Small intestine (tissue), 7 donors: ENCODE results near the gene SIK2. TPM values are rescaled to one million over a fixed set of nuclear protein-coding genes. Genes with fewer than 3 reads are reported as not detected.

Source experiments
- DNase-seq, 2 donors: peaks; one replicate each; pipeline versions ENCODE4 v3.0.0 to v3.0.0-alpha.2; 2013
- FAIRE-seq: peaks from 2 replicates; lab custom pipeline; 2012; peaks lifted over from hg19 to GRCh38; lab: Jason Lieb, UNC
- H3K27ac ChIP-seq, 3 donors: one replicate each; pipeline ENCODE4 v1.5.1; 2013; ENCODE audit warnings: low read length in 2 of 3, mild to moderate bottlenecking in 2 of 3, control low read depth in 1 of 3, inconsistent platforms in 1 of 3, low read depth in 1 of 3, moderate library complexity in 1 of 3
- H3K27me3 ChIP-seq, 3 donors: one replicate each; pipeline ENCODE4 v1.6.1; 2013; ENCODE audit warnings: low read length in 3 of 3, inconsistent platforms in 1 of 3; ENCODE audit not compliant: control insufficient read depth in 3 of 3, insufficient read depth in 3 of 3
- H3K36me3 ChIP-seq, 3 donors: one replicate each; pipeline ENCODE4 v1.6.1; 2013; ENCODE audit warnings: low read length in 3 of 3, inconsistent platforms in 1 of 3, low read depth in 1 of 3, mild to moderate bottlenecking in 1 of 3, moderate library complexity in 1 of 3; ENCODE audit not compliant: control insufficient read depth in 3 of 3, insufficient read depth in 2 of 3
- H3K4me1 ChIP-seq, 3 donors: one replicate each; pipeline ENCODE4 v1.6.1; 2013; ENCODE audit warnings: low read length in 2 of 3, inconsistent platforms in 1 of 3, low read depth in 1 of 3, mild to moderate bottlenecking in 1 of 3, moderate library complexity in 1 of 3; ENCODE audit not compliant: control insufficient read depth in 3 of 3, insufficient read depth in 2 of 3
- H3K4me3 ChIP-seq, 3 donors: one replicate each; pipeline ENCODE4 v1.5.1; 2013; ENCODE audit warnings: low read length in 3 of 3, control low read depth in 1 of 3, inconsistent platforms in 1 of 3, low read depth in 1 of 3, mild to moderate bottlenecking in 1 of 3, moderate library complexity in 1 of 3
- H3K9me3 ChIP-seq, 2 donors: one replicate each; pipeline ENCODE4 v1.6.1; 2013; ENCODE audit warnings: low read depth in 1 of 2, low read length in 1 of 2; ENCODE audit not compliant: control insufficient read depth in 2 of 2, insufficient read depth in 1 of 2
- WGBS, 3 donors: extraction: QIAGEN DNeasy Blood & Tissue Kit; methylation state at CpG; one replicate each; pipeline ENCODE4 v1.1.7; 2013; 5-methylcytosine and 5-hydroxymethylcytosine counted together
- polyA plus RNA-seq, 4 donors: library from polyadenylated mRNA; stranded (reverse) in 3 of 4; unstranded in 1 of 4; fragments of 200-250 nt in 3 of 4; fragments of 120-200 nt in 1 of 4; gene quantifications; one replicate each; pipeline versions ENCODE4 v1.2.1 to v1.2.3, GENCODE V29; 2013
- donor health status: healthy with polysubstance abuse.
- donor health status: control.
- donor health status: control.
- donor health status: Bipolar disorder and iron deficiency.
- donor health status: healthy.

SIK2 gene
- polyA plus RNA-seq, 4 donors: 3.8 to 22.5 (median 5.6) TPM

DNA sequence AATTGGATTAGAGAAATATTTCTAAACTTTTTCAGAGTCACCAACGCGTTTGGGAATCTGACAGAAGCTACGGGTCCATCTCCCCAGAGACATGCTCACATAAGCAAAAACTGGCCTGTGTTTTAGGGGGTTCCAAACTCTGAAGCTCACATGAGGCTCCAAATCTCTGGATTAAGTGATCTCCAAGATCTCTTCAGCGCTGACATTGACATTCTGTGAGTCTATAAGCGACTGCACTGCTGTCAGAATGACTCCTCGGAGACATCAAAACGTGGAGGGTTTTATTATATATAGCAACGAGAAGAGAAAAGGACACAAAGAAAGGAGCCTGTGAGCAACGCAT is 642 bp upstream of the SIK2 start:
- peak overlapping the region in 2 of 3 donors; percentile 61 to 99 for H3K27ac ChIP-seq
- H3K4me3 ChIP-seq: peak overlapping the region; percentile 30 to 91 (median 69)
- H3K9me3 ChIP-seq: no peaks in the 10 kb centered on the region
- 16 to 23% (median 22%) methylated on average over 9 of the region's 9 CpGs for WGBS, 3 donors
- DNase-seq (no peak), FAIRE-seq (no peak)
- no peaks in the 10 kb centered on the region for H3K36me3 ChIP-seq
- H3K27me3 ChIP-seq: no peaks in the 10 kb centered on the region
- peaks cover 0 to 5% (median 0%) of the 10 kb centered on the region in 3 donors for H3K4me1 ChIP-seq

DNA sequence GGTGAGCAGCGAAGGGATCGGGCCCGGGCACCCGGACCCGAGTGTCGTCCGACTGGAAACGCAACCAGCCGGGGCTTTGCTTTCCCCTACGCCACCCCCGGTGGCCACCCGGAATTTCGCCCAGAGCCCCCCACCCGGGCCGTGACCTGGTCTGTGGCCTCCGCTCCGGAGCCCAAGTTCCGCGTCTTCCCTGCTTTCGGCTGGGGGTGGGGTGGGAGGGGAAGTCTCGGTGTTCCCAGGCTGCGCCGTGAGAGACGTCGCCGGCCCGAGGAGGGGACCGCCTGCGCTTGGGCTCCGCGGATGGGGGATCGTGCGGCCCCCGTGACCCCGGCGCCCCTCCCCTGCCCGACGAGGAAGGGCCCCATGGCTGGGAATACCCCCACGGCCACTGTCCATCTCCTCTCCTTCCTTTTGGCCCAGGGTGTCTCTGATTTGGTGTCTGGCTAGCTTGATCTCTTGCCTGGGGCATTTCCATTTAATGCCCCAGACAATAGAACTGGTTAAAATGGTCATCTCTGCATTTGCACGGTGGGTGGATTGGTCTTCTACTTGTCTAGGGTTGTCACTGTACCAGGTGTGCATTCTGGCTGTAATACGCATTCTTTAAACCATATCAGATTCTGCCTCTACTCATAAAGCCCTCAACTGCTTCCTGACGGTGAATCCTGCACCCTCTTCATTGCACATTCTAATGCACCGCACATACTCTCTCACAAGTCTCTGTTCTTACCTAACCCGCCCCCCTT is 789 bp downstream of the SIK2 start:
- WGBS, 3 donors: 0 to 1% (median 1%) methylated on average over 19 to 44 of the region's 44 CpGs
- DNase-seq (peak; percentile 60 to 61), FAIRE-seq (no peak)
- Histone ChIP-seq H3K9me3 (no peaks in the 10 kb centered on the region), H3K4me3 (peak overlapping the region; percentile 69 to 95 (median 91)), H3K27me3 (no peaks in the 10 kb centered on the region), H3K4me1 (peaks cover 0 to 5% (median 0%) of the 10 kb centered on the region in 3 donors), H3K36me3 (no peaks in the 10 kb centered on the region), H3K27ac (peak overlapping the region; percentile 61 to 99 (median 95))

DNA sequence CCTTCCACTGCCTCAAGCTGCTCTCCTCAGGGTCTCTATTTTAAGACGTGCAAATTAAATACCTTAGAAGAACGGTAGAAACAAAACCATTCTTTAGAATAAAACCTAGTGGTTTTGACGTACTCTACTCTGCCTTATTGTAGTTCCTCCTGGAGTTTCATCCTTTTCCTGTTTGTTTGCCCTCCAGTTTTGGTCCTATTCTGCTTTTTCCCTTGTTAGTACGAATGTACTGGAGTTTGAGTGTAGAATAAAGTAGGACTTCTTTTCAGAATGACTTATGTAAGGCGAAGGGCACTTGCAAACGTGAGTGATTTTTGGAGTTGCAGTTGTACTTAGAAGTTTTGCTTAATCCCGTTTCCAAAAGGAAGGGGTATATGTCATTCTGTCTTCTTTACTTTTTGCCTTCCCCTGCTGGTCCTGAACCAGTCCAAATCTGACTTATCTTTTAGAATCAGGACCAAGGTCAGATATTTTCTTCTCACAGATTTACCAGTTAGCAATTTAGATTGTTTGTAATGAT is 1.4 kb downstream of the SIK2 start:
- peak overlapping the region; percentile 69 to 95 (median 91) for H3K4me3 ChIP-seq
- 6 to 12% (median 8%) methylated on average over 7 of the region's 7 CpGs for WGBS, 3 donors
- no peaks in the 10 kb centered on the region for H3K36me3 ChIP-seq
- H3K27me3 ChIP-seq: no peaks in the 10 kb centered on the region
- H3K27ac ChIP-seq: peak overlapping the region; percentile 52 to 99 (median 95)
- FAIRE-seq (peak; percentile 5), DNase-seq (no peak)
- H3K4me1 ChIP-seq: peaks cover 0 to 5% (median 0%) of the 10 kb centered on the region in 3 donors
- no peaks in the 10 kb centered on the region for H3K9me3 ChIP-seq

DNA sequence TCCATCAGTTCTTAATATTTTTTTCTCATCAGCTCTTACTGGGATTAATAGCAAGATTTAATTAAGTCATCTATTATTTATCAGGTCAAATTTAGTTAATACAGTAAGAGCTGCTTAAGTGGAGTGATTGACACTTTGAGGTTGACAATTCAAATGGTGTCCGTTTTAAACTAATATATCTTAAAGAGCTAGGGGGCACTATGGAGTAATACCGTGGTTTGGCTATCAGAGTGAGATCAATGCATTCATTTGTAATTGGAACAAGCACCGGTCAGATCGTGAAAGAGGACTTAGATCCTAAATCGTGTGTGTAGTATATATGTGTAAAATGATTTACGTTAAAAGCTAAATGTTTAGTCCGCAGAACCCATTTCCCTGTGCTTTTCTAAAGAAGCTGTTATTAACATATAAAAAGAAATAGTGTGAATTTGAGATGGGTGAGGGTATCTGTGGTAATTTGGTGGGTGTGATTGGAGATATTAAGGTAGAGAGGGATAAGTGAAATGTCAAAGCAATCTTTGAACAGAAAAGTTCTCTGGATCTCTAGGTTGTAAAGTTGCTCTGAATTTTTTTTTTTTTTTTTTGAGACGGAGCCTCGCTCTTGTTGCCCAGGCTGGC is 2.3 kb downstream of the SIK2 start:
- Histone ChIP-seq H3K4me3 (peak overlapping the region in 1 of 3 donors; percentile 4), H3K4me1 (peaks cover 0 to 5% (median 0%) of the 10 kb centered on the region in 3 donors), H3K27me3 (no peaks in the 10 kb centered on the region), H3K9me3 (no peaks in the 10 kb centered on the region), H3K36me3 (no peaks in the 10 kb centered on the region), H3K27ac (no peak overlapping the region)
- peak; percentile 19 for FAIRE-seq
- peak; percentile 69 to 71 for DNase-seq
- WGBS, 3 donors: 26 to 34% (median 29%) methylated on average over 9 of the region's 9 CpGs

DNA sequence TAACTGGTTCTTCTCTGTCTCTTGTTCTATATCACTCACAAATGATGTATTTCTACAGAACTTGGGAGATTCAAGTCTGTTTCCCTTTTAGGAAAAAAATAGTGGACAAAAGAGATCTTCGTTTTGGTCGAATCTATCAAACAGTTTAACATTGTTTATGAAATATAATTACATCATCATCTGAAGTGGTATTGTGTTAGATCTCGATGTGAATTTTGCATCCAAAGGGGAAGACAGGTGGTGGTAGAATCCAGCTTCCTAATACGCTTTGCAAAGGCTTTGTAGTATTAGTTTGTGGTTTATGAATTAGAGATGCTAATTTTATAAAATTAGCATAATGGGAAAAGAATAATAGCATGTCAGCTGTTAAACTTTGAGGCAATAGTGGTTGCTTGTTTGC is 3.4 kb downstream of the SIK2 start:
- DNase-seq (no peak), FAIRE-seq (no peak)
- H3K9me3 ChIP-seq: no peaks in the 10 kb centered on the region
- no peak overlapping the region for H3K4me3 ChIP-seq
- 44 to 47% (median 47%) methylated on average over 4 of the region's 4 CpGs for WGBS, 3 donors
- no peaks in the 10 kb centered on the region for H3K27me3 ChIP-seq
- H3K4me1 ChIP-seq: peaks cover 0 to 5% (median 0%) of the 10 kb centered on the region in 3 donors
- H3K36me3 ChIP-seq: no peaks in the 10 kb centered on the region
- H3K27ac ChIP-seq: no peak overlapping the region

DNA sequence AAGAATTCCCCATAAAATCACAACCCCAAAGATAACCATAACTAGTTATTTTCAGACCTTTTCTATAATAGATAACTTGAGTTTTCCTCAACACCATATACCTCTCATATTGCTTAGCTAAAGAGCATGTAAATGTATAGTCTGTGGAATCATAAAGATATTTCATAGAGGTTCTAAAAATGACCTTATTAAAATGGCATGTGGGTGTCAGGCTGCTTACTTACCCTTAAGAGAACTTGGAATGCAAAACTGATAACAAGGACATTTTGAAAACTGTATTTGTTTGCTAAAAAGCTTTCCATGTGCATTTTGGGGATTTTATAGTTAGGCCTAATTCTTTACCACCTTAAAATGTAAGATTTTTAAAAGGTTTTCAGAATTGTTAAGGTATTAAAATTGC is 4.7 kb downstream of the SIK2 start:
- Histone ChIP-seq H3K27me3 (no peaks in the 10 kb centered on the region), H3K27ac (no peak overlapping the region), H3K4me3 (no peak overlapping the region), H3K4me1 (no peaks in the 10 kb centered on the region), H3K9me3 (no peaks in the 10 kb centered on the region), H3K36me3 (no peaks in the 10 kb centered on the region)
- FAIRE-seq (no peak), DNase-seq (no peak)

DNA sequence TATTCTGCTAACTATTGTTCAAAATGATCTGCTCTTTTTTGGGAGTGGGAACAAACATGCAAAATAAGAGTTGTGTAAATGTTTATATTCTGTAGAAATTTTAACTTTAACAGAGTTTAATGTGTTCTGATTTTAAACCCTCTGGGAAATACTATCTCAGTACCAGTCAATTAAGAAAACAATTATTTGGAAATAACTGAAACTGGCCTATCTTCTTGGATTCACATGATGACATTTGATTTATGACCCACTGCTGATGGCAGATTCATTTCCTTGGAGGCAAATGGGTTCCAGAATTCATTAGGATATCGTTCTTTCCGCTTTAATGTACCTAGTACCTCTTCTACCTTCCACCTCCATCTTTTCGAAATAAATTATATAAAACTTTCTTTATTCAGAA is 5.5 kb downstream of the SIK2 start:
- WGBS, 3 donors: 90 to 98% (median 95%) methylated on average over 3 of the region's 3 CpGs
- Histone ChIP-seq H3K27me3 (no peaks in the 10 kb centered on the region), H3K4me1 (no peaks in the 10 kb centered on the region), H3K4me3 (no peak overlapping the region), H3K9me3 (no peaks in the 10 kb centered on the region), H3K36me3 (no peaks in the 10 kb centered on the region), H3K27ac (no peak overlapping the region)
- DNase-seq: no peak
- no peak for FAIRE-seq

DNA sequence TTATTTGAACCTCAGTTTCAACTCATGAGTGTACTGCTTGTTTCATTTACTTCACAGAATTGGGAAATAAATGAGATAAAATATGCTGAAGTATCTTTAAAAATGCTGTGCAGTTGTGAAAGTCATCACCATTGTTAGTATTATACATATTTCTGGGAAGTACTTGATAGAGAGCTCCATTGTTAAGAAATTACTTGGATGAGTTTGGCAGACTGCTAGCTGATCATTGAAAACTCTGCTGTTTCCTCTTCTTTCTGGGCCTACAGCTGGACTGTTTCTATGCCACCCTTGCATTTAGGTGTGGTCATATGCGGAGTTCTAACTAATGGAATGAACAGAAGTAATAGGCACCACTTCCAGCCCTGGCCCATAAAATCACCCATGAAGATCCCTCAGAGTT is 10.0 kb downstream of the SIK2 start:
- no peak for FAIRE-seq
- Histone ChIP-seq H3K27ac (peak overlapping the region in 1 of 3 donors; percentile 54), H3K4me3 (no peak overlapping the region), H3K27me3 (no peaks in the 10 kb centered on the region), H3K9me3 (no peaks in the 10 kb centered on the region), H3K36me3 (peaks cover 0 to 7% (median 0%) of the 10 kb centered on the region in 3 donors), H3K4me1 (no peaks in the 10 kb centered on the region)
- WGBS, 3 donors: 56 to 100% (median 100%) methylated on average over 1 of the region's 1 CpG
- no peak for DNase-seq
